Endothelial cell (in vitro differentiated cells): ENCODE results near the gene AGBL3. TPM values are rescaled to one million over a fixed set of nuclear protein-coding genes. Genes with fewer than 3 reads are reported as not detected.
"Not testable (repeated sequence)": the region's sequence is repeated elsewhere in the genome, so short reads cannot be mapped to it uniquely, and the experiment has no call there.

Experiments used
- DNase-seq: peaks from one replicate; pipeline ENCODE4 v3.0.0; 2021; ENCODE audit warnings: low spot score
- H3K27ac Mint-ChIP-seq: one replicate; pipeline ENCODE4 v1.8.0; 2021; ENCODE audit warnings: mixed read lengths, inconsistent platforms; ENCODE audit not compliant: unreplicated experiment
- H3K27me3 Mint-ChIP-seq: one replicate; pipeline ENCODE4 v1.8.0; 2021; ENCODE audit warnings: mild to moderate bottlenecking, moderate library complexity, mixed read lengths, inconsistent platforms; ENCODE audit not compliant: unreplicated experiment
- H3K36me3 Mint-ChIP-seq: one replicate; pipeline ENCODE4 v1.8.0; 2021; ENCODE audit warnings: mild to moderate bottlenecking, low read depth, mixed read lengths, inconsistent platforms; ENCODE audit not compliant: unreplicated experiment
- H3K4me1 Mint-ChIP-seq: one replicate; pipeline ENCODE4 v1.8.0; 2021; ENCODE audit warnings: mild to moderate bottlenecking, mixed read lengths, inconsistent platforms; ENCODE audit not compliant: unreplicated experiment
- H3K4me3 Mint-ChIP-seq: one replicate; pipeline ENCODE4 v1.8.0; 2021; ENCODE audit warnings: mild to moderate bottlenecking, mixed read lengths, inconsistent platforms; ENCODE audit not compliant: unreplicated experiment
- H3K9me3 Mint-ChIP-seq: one replicate; pipeline ENCODE4 v1.8.0; 2021; ENCODE audit warnings: mixed read lengths, inconsistent platforms; ENCODE audit not compliant: unreplicated experiment
- CTCF ChIP-seq: fragments of 200-600 bp; sonication (generic); IDR thresholded peaks from one replicate; pipeline ENCODE4 v1.5.0; 2021; ENCODE audit warnings: antibody characterized with exemption; ENCODE audit not compliant: unreplicated experiment
- total RNA-seq: library from RNA; stranded (reverse); fragmentation: NEBNext Ultra II Directional; extraction: Animal tissue kit (Norgen Biotek cat#: 25700); gene quantifications from one replicate; pipeline ENCODE4 v1.2.1, GENCODE V29; 2021; ENCODE audit not compliant: unreplicated experiment

AGBL3 gene
- total RNA-seq, 1 donor from 2014 or later = 3.0 TPM

GRCh38 chr7:135121868-135122267 is 135.6 kb downstream of the AGBL3 start:
- no peak overlapping the region for H3K4me3 Mint-ChIP-seq
- H3K9me3 Mint-ChIP-seq = no peaks in the 10 kb centered on the region
- DNase-seq = no peak
- H3K4me1 Mint-ChIP-seq = no peaks in the 10 kb centered on the region
- no peak for TF ChIP-seq CTCF
- no peak overlapping the region for H3K27ac Mint-ChIP-seq
- H3K36me3 Mint-ChIP-seq = no peaks in the 10 kb centered on the region
- H3K27me3 Mint-ChIP-seq = peaks cover 3% of the 10 kb centered on the region

- not testable (repeated sequence) for H3K27ac Mint-ChIP-seq, DNase-seq, H3K36me3 Mint-ChIP-seq, H3K4me3 Mint-ChIP-seq, H3K4me1 Mint-ChIP-seq, H3K27me3 Mint-ChIP-seq, H3K9me3 Mint-ChIP-seq
These were observed 138.3 kb downstream of the AGBL3 start for GRCh38 chr7:135124631-135125030.

- no peak for TF ChIP-seq CTCF
- no peak overlapping the region for H3K4me3 Mint-ChIP-seq
These were observed 142.6 kb downstream of the AGBL3 start for GRCh38 chr7:135128931-135129330.

GRCh38 chr7:135129579-135129978 is 143.3 kb downstream of the AGBL3 start:
- Mint-ChIP-seq H3K27ac (no peak overlapping the region), H3K9me3 (no peaks in the 10 kb centered on the region), H3K4me3 (no peak overlapping the region), H3K27me3 (peaks cover 1% of the 10 kb centered on the region), H3K4me1 (no peaks in the 10 kb centered on the region), H3K36me3 (no peaks in the 10 kb centered on the region)
- TF ChIP-seq CTCF = peak; percentile 20
- no peak for DNase-seq

More at GRCh38 chr7:135128931-135129330, 142.6 kb downstream of the AGBL3 start:
- Mint-ChIP-seq H3K27ac (no peak overlapping the region), H3K9me3 (no peaks in the 10 kb centered on the region), H3K4me1 (no peaks in the 10 kb centered on the region), H3K36me3 (no peaks in the 10 kb centered on the region), H3K27me3 (peaks cover 1% of the 10 kb centered on the region)
- DNase-seq = no peak

GRCh38 chr7:135143885-135144668 is 157.8 kb downstream of the AGBL3 start:
- Mint-ChIP-seq H3K36me3 (no peaks in the 10 kb centered on the region), H3K4me1 (peaks cover 6% of the 10 kb centered on the region)
- no peak for DNase-seq

More at GRCh38 chr7:135143885-135144668, 157.8 kb downstream of the AGBL3 start:
- H3K27ac Mint-ChIP-seq = no peak overlapping the region
- H3K27me3 Mint-ChIP-seq = no peaks in the 10 kb centered on the region
- TF ChIP-seq CTCF = no peak
- no peak overlapping the region for H3K4me3 Mint-ChIP-seq
- H3K9me3 Mint-ChIP-seq = no peaks in the 10 kb centered on the region
